Bronchial epithelial cell (primary cell): ENCODE measurements around the gene IFI27L1. TPM values are rescaled to one million over a fixed set of nuclear protein-coding genes. Genes with fewer than 3 reads are reported as not detected.

Experiments
- DNase-seq: peaks from one replicate; pipeline ENCODE4 v3.0.0-alpha.2; 2010; ENCODE audit warnings: low read depth
- FAIRE-seq: peaks from 2 replicates; lab custom pipeline; 2011; peaks lifted over from hg19 to GRCh38; lab: Jason Lieb, UNC
- H3K27me3 ChIP-seq: 2 replicates; pipeline ENCODE4 v1.5.1; 2011; ENCODE audit warnings: low read length; ENCODE audit not compliant: control insufficient read depth, insufficient read depth
- H3K36me3 ChIP-seq: 2 replicates; pipeline ENCODE4 v1.5.1; 2011; ENCODE audit warnings: low read length; ENCODE audit not compliant: control insufficient read depth, insufficient read depth
- H3K4me3 ChIP-seq: 2 replicates; pipeline ENCODE4 v1.5.1; 2011; ENCODE audit warnings: mild to moderate bottlenecking, low read depth, low read length, control low read depth
- CTCF ChIP-seq: IDR thresholded peaks from 2 replicates; pipeline ENCODE4 v1.5.1; 2011; ENCODE audit warnings: mild to moderate bottlenecking, moderate library complexity, low read length, control low read depth, inconsistent platforms; ENCODE audit not compliant: insufficient read depth, severe bottlenecking
- total RNA-seq: library from RNA; depleted of rRNA; stranded (reverse); fragments of >200 nt; gene quantifications from 2 replicates; pipeline ENCODE4 v1.2.1, GENCODE V29; 2014

IFI27L1 gene
- total RNA-seq, 1 donor from 2014 or later, result 8.7 TPM

GRCh38 chr14:94077823-94078222 lies 3.3 kb upstream of the IFI27L1 start:
- TF ChIP-seq CTCF, result no peak
- Histone ChIP-seq H3K4me3 (no peak overlapping the region), H3K36me3 (peaks cover 12% of the 10 kb centered on the region), H3K27me3 (no peaks in the 10 kb centered on the region)
- no peak for FAIRE-seq
- DNase-seq, result no peak

DNA sequence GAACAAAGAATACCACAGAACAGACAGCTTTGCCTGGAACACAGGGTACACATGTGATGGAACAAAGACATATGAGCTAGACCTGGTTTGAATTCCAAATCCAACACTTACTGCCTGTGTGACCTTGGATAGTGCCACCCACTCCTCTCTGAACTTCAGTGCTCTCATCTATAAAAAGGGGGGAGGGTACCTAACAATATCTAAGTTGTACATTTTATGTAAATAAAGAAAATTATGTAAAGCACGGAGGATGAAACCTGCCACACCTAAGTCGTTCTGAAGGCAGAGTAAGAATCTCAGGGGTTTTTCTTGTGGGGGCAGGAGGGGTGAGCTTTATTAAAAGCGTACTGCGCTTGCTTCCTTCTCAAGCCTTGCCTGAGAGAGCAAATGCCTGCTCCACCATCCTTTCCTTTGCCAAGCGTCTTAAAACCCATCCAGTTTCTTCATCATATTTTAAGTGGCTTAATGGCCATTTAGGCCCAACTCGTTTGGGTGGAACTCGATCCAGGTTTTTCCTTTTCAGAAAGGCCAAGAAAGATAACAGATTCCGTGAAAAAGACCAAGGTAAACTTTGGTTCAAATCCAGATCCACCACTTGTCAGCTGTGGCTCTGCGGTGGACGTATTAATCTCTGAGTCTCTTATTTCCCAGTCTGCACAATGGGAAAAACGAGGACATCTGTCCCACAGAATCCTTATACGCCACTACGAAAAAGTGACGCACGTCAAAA lies 1.1 kb upstream of the IFI27L1 start:
- peak; percentile 33 for DNase-seq
- Histone ChIP-seq H3K36me3 (peaks cover 12% of the 10 kb centered on the region), H3K4me3 (peak overlapping the region; percentile 99), H3K27me3 (no peaks in the 10 kb centered on the region)
- no peak for FAIRE-seq
- no peak for TF ChIP-seq CTCF

DNA sequence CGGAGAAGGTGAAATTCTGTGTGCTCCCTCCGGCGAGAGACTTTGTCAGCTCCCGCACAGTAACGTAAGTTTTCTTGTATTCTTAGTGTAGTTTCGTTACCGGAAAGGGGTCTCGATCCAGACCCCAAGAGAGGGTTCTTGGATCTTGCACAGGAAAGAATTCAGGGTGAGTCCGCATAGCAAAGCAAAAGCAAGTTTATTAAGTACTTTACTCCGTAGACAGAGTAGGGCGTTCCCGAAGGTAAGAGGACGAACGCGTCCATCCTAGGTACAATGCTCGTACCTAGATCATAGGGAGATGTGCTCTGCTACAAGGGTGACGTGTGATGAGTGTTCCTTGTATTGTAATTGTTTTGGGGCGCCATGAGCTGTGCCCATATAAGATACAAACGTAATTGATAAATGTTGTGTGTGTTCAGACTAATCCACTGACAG lies 293 bp downstream of the IFI27L1 start:
- H3K4me3 ChIP-seq, result peak overlapping the region; percentile 99
- TF ChIP-seq CTCF, result no peak
- H3K27me3 ChIP-seq, result no peaks in the 10 kb centered on the region
- H3K36me3 ChIP-seq, result peaks cover 12% of the 10 kb centered on the region
- no peak for DNase-seq
- no peak for FAIRE-seq

GRCh38 chr14:94087891-94088290 lies 6.8 kb downstream of the IFI27L1 start:
- no peak for TF ChIP-seq CTCF
- Histone ChIP-seq H3K27me3 (no peaks in the 10 kb centered on the region), H3K4me3 (no peak overlapping the region), H3K36me3 (no peaks in the 10 kb centered on the region)
- DNase-seq, result no peak
- no peak for FAIRE-seq

GRCh38 chr14:94088516-94088915 lies 7.4 kb downstream of the IFI27L1 start:
- DNase-seq (peak; percentile 70), FAIRE-seq (no peak)
- H3K36me3 ChIP-seq, result no peaks in the 10 kb centered on the region
- no peak overlapping the region for H3K4me3 ChIP-seq
- H3K27me3 ChIP-seq, result no peaks in the 10 kb centered on the region
- no peak for TF ChIP-seq CTCF

- no peak overlapping the region for H3K4me3 ChIP-seq
- DNase-seq (peak; percentile 69), FAIRE-seq (no peak)
- H3K36me3 ChIP-seq, result no peaks in the 10 kb centered on the region
- no peaks in the 10 kb centered on the region for H3K27me3 ChIP-seq
- TF ChIP-seq CTCF, result no peak
Observed at GRCh38 chr14:94089479-94089878, 8.4 kb downstream of the IFI27L1 start.
